Common myeloid progenitor, CD34-positive (primary cell): ENCODE measurements around the gene DNAAF3.
A peak's percentile ranks its signal among the peaks of the same experiment; 100 is the strongest.

Experiments
- CTCF ChIA-PET: fragments of 350-600 bp; sonication (Branson Sonifier 250); formaldehyde crosslinking; loops from one replicate; lab custom pipeline; 2021; ENCODE audit warnings: antibody characterized with exemption; lab: Charles Lee
- POLR2A ChIA-PET: fragments of 350-600 bp; sonication (Branson Sonifier 250); formaldehyde crosslinking; loops from one replicate; lab custom pipeline; 2021; ENCODE audit warnings: antibody characterized with exemption; lab: Charles Lee
- DNase-seq, 3 donors: peaks; one replicate each; pipeline versions ENCODE4 v3.0.0 to v3.0.0-alpha.2; 2013
- H3K27ac ChIP-seq, 2 experiments: 1 replicate in 1 of 2; 2 replicates in 1 of 2; pipeline ENCODE4 v1.7.0; 2013; ENCODE audit warnings: inconsistent platforms in 2 of 2, low read length in 2 of 2, mild to moderate bottlenecking in 2 of 2, low read depth in 1 of 2, moderate library complexity in 1 of 2; ENCODE audit not compliant: severe bottlenecking in 2 of 2, insufficient read depth in 1 of 2, poor library complexity in 1 of 2
- H3K27me3 ChIP-seq, 5 experiments: replicated peaks in 2 of 5; 1 replicate in 3 of 5; 2 replicates in 2 of 5; pipeline versions ENCODE4 v1.6.1 to v1.7.0; 2013; ENCODE audit warnings: low read length in 4 of 5, mild to moderate bottlenecking in 2 of 5, moderate library complexity in 2 of 5, inconsistent platforms in 1 of 5; ENCODE audit not compliant: insufficient read depth in 5 of 5, control insufficient read depth in 4 of 5
- H3K36me3 ChIP-seq, 4 experiments: 1 replicate in 2 of 4; 2 replicates in 2 of 4; pipeline versions ENCODE4 v1.6.1 to v1.7.0; 2013; ENCODE audit warnings: low read length in 3 of 4, control low read depth in 1 of 4, mild to moderate bottlenecking in 1 of 4; ENCODE audit not compliant: control insufficient read depth in 4 of 4, insufficient read depth in 4 of 4
- H3K4me1 ChIP-seq, 4 experiments: 1 replicate in 3 of 4; 2 replicates in 1 of 4; pipeline versions ENCODE4 v1.6.1 to v1.7.1; 2013; ENCODE audit warnings: low read length in 3 of 4, mild to moderate bottlenecking in 3 of 4, control low read depth in 1 of 4, inconsistent platforms in 1 of 4, moderate library complexity in 1 of 4; ENCODE audit not compliant: control insufficient read depth in 4 of 4, insufficient read depth in 4 of 4; ENCODE audit errors: control extremely low read depth in 1 of 4
- H3K4me3 ChIP-seq, 7 experiments: 1 replicate in 4 of 7; 2 replicates in 3 of 7; pipeline versions ENCODE4 v1.5.1 to v1.7.0; 2013; ENCODE audit warnings: mild to moderate bottlenecking in 7 of 7, low read length in 6 of 7, moderate library complexity in 6 of 7, inconsistent platforms in 2 of 7, low read depth in 2 of 7, control low read depth in 1 of 7; ENCODE audit not compliant: insufficient read depth in 4 of 7, control insufficient read depth in 1 of 7; ENCODE audit errors: extremely low read depth in 1 of 7
- H3K9me3 ChIP-seq, 5 experiments: 1 replicate in 4 of 5; 2 replicates in 1 of 5; pipeline versions ENCODE4 v1.6.1 to v1.7.1; 2013; ENCODE audit warnings: low read length in 4 of 5, mild to moderate bottlenecking in 2 of 5, inconsistent platforms in 1 of 5, low read depth in 1 of 5, moderate library complexity in 1 of 5; ENCODE audit not compliant: control insufficient read depth in 4 of 5, insufficient read depth in 2 of 5; ENCODE audit errors: control extremely low read depth in 1 of 5
- WGBS: methylation state at CpG from one replicate; pipeline ENCODE4 v1.1.5; 2013; ENCODE audit not compliant: insufficient coverage; 5-methylcytosine and 5-hydroxymethylcytosine counted together

The DNAAF3 gene

GRCh38 chr19:55132453-55133129 is 33.8 kb downstream of the DNAAF3 start:
- ChIA-PET POLR2A (interaction anchor here (0.6 kb wide), 1 partner anchor 58 kb away, joined by 4 read pairs; no protein-coding TSS in a partner anchor), CTCF (interaction anchor here (0.5 to 2.1 kb wide), 8 partner anchors 9 to 253 kb away, joined by 4 to 8 read pairs (median 5); no protein-coding TSS in a partner anchor)
- Histone ChIP-seq H3K27ac (no peak overlapping the region), H3K4me1 (peaks cover 0 to 7% (median 3%) of the 10 kb centered on the region in 4 experiments), H3K36me3 (no peaks in the 10 kb centered on the region), H3K4me3 (no peak overlapping the region), H3K27me3 (peaks cover 0 to 4% (median 0%) of the 10 kb centered on the region in 5 experiments), H3K9me3 (no peaks in the 10 kb centered on the region)
- 28% methylated on average over 9 of the region's 14 CpGs for WGBS
- DNase-seq: peak in 2 of 3 donors; percentile 57 to 63

- CTCF ChIA-PET: interaction anchor here (1.5 to 2.1 kb wide), 2 partner anchors 12 to 15 kb away, joined by 5 read pairs; no protein-coding TSS in a partner anchor
- peaks cover 0 to 4% (median 0%) of the 10 kb centered on the region in 5 experiments for H3K27me3 ChIP-seq
Observed at GRCh38 chr19:55131421-55131820, 35.0 kb downstream of the DNAAF3 start.

GRCh38 chr19:55119053-55119452 is 47.4 kb downstream of the DNAAF3 start:
- Histone ChIP-seq H3K9me3 (no peaks in the 10 kb centered on the region), H3K4me3 (peak overlapping the region in 2 of 7 experiments; percentile 90 to 97), H3K27ac (no peak overlapping the region), H3K27me3 (no peaks in the 10 kb centered on the region), H3K36me3 (peaks cover 0 to 5% (median 0%) of the 10 kb centered on the region in 4 experiments), H3K4me1 (peaks cover 5 to 33% (median 30%) of the 10 kb centered on the region in 4 experiments)
- ChIA-PET CTCF (interaction anchor here (1.0 to 1.4 kb wide), 2 partner anchors 42 to 238 kb away, joined by 3 to 4 read pairs; no protein-coding TSS in a partner anchor), POLR2A (interaction anchor here (2.3 kb wide), 1 partner anchor 21 kb away, joined by 5 read pairs; no protein-coding TSS in a partner anchor)
- WGBS: 100% methylated on average over 3 of the region's 14 CpGs
- DNase-seq: peak in 1 of 3 donors; percentile 10

More at GRCh38 chr19:55131421-55131820, 35.0 kb downstream of the DNAAF3 start:
- Histone ChIP-seq H3K4me1 (peaks cover 0 to 7% (median 3%) of the 10 kb centered on the region in 4 experiments), H3K9me3 (no peaks in the 10 kb centered on the region), H3K36me3 (no peaks in the 10 kb centered on the region), H3K27ac (no peak overlapping the region), H3K4me3 (no peak overlapping the region)
- POLR2A ChIA-PET: no interaction called here
- WGBS: 94% methylated on average over 12 of the region's 16 CpGs
- DNase-seq: no peak

GRCh38 chr19:55118401-55118991 is 47.9 kb downstream of the DNAAF3 start:
- CTCF ChIA-PET: interaction anchor here (1.0 to 1.4 kb wide), 3 partner anchors 29 to 237 kb away, joined by 3 to 5 read pairs (median 4); no protein-coding TSS in a partner anchor
- Histone ChIP-seq H3K4me3 (peak overlapping the region; percentile 16 to 97 (median 83)), H3K36me3 (peaks cover 0 to 5% (median 0%) of the 10 kb centered on the region in 4 experiments), H3K27ac (peak overlapping the region in 1 of 2 experiments; percentile 66), H3K4me1 (peaks cover 5 to 33% (median 30%) of the 10 kb centered on the region in 4 experiments), H3K9me3 (no peaks in the 10 kb centered on the region), H3K27me3 (no peaks in the 10 kb centered on the region)
- 25% methylated on average over 13 of the region's 22 CpGs for WGBS
- peak in 1 of 3 donors; percentile 25 for DNase-seq
- POLR2A ChIA-PET: interaction anchor here (2.3 kb wide), 1 partner anchor 20 kb away, joined by 5 read pairs; no protein-coding TSS in a partner anchor

GRCh38 chr19:55117663-55118391 is 48.6 kb downstream of the DNAAF3 start:
- Histone ChIP-seq H3K4me3 (peak overlapping the region; percentile 67 to 97 (median 85)), H3K9me3 (no peaks in the 10 kb centered on the region), H3K27me3 (no peaks in the 10 kb centered on the region), H3K36me3 (peaks cover 0 to 5% (median 2%) of the 10 kb centered on the region in 4 experiments), H3K4me1 (peaks cover 5 to 39% (median 30%) of the 10 kb centered on the region in 4 experiments), H3K27ac (peak overlapping the region; percentile 40 to 66)
- ChIA-PET POLR2A (interaction anchor here (0.5 to 2.3 kb wide), 4 partner anchors 20 to 1180 kb away, joined by 3 to 5 read pairs (median 4); no protein-coding TSS in a partner anchor), CTCF (interaction anchor here (1.0 to 1.4 kb wide), 3 partner anchors 28 to 237 kb away, joined by 3 to 5 read pairs (median 4); no protein-coding TSS in a partner anchor)
- WGBS: under 1% methylated on average over 32 of the region's 44 CpGs
- peak; percentile 97 to 98 (median 97) for DNase-seq

GRCh38 chr19:55116859-55117662 is 49.4 kb downstream of the DNAAF3 start, which contains the start of gene PPP1R12C:
TSS of gene PPP1R12C (minus strand) at chr19:55117637. CDS start at chr19:55117543, 94 bp downstream.
- Histone ChIP-seq H3K27ac (peak within 1 kb of the TSS; percentile 40 to 74), H3K4me3 (peak within 1 kb of the TSS; percentile 67 to 97 (median 90)), H3K4me1 (peaks cover 5 to 40% (median 30%) of the 10 kb centered on the region in 4 experiments), H3K9me3 (no peaks in the 10 kb centered on the region), H3K36me3 (peaks cover 0 to 8% (median 7%) of the 10 kb centered on the region in 4 experiments), H3K27me3 (no peaks in the 10 kb centered on the region)
- DNase-seq: no peak
- ChIA-PET POLR2A (interaction anchor here (0.6 to 2.3 kb wide), 4 partner anchors 19 to 1179 kb away, joined by 4 to 10 read pairs (median 5); no protein-coding TSS in a partner anchor), CTCF (interaction anchor here (1.2 to 1.4 kb wide), 2 partner anchors 26 to 28 kb away, joined by 4 to 5 read pairs; no protein-coding TSS in a partner anchor)
- 0% methylated on average over 55 of the region's 97 CpGs for WGBS
